GM10266 (cell line): Measurements from ENCODE around the gene ESR2.

Experiments used
- DNase-seq: peaks from one replicate; pipeline ENCODE4 v3.0.0; 2012; ENCODE audit errors: extremely low spot score
- TF ChIP-seq, protein P1 (sequence below): IDR thresholded peaks from 2 replicates; pipeline ENCODE4 v1.5.1; 2012; ENCODE audit warnings: mild to moderate bottlenecking, low read depth; ENCODE audit not compliant: control insufficient read depth, insufficient read depth; ENCODE audit errors: missing control alignments

Gene ESR2

DNA sequence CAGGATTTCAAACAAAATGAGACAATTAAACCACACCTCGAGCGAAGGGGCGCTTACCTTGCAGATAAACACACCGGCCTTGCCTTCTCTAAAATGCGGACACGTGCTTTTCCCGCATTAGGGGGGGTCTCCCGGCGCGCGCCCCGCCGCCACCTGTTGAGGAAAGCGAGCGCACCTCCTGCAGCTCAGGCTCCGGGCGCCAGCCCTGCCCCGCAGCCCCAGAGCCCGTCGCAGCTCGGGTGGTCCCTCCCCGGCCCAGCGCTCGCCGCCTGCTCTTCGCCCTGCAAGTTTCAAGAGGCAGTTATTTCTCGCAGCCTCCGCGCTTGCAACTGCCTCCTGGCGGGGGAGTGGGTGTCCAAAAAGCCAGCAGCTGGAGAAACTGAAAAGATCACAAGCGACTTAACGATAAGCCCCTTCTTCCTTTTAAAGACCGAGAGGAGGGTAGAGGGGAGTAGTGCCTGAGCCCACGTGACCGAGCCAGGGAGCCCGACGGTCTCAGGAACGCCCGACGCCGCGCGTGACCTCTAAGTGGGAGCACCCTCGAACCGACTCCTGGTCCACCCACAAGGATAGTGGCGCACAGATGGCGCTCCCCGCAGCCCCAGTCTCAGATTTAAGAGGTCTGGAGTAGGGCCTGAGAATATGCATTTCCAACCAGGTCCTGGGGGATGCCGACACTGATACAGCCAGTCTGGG lies at the start of gene ESR2:
Gene ESR2 (minus strand): TSS at position 396 of the 696 bp plus-strand sequence. CDS start 11,386 bp downstream, outside the sequence.
- TF ChIP-seq, protein P1, sequence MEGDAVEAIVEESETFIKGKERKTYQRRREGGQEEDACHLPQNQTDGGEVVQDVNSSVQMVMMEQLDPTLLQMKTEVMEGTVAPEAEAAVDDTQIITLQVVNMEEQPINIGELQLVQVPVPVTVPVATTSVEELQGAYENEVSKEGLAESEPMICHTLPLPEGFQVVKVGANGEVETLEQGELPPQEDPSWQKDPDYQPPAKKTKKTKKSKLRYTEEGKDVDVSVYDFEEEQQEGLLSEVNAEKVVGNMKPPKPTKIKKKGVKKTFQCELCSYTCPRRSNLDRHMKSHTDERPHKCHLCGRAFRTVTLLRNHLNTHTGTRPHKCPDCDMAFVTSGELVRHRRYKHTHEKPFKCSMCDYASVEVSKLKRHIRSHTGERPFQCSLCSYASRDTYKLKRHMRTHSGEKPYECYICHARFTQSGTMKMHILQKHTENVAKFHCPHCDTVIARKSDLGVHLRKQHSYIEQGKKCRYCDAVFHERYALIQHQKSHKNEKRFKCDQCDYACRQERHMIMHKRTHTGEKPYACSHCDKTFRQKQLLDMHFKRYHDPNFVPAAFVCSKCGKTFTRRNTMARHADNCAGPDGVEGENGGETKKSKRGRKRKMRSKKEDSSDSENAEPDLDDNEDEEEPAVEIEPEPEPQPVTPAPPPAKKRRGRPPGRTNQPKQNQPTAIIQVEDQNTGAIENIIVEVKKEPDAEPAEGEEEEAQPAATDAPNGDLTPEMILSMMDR = peak; percentile 16
- peak; percentile 46 for DNase-seq

DNA sequence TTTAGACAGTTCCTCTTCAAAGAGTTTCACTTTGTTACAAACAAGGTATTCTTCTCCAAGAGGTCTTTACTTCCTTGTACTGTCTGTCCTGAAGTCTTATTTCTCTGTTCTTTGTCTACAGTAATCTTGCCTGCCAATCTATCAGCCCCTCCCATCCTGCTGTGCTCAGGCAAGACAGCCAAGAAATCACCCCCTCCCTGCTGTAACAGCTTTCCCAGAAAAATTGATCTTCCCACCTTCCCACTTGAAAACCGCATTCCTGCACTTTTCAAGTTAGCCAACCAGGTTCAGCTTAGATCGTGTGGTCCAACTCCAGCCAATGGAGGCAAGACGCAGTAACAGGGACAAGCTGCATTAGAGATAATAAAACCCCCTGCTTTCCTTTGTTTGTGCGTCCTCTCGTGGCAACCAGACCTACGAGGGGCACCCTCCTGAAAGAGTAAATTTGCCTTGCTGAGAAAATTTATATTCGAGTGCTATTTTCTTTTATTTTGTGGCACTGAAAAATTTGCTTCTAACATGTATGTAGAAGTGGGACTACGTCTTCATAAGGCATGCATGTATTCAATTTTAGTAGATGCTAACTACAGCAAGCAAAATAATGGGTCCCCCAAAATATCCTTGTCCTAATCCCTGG lies 46.5 kb upstream of the ESR2 start:
- TF ChIP-seq, protein P1 = no peak
- DNase-seq = no peak

DNA sequence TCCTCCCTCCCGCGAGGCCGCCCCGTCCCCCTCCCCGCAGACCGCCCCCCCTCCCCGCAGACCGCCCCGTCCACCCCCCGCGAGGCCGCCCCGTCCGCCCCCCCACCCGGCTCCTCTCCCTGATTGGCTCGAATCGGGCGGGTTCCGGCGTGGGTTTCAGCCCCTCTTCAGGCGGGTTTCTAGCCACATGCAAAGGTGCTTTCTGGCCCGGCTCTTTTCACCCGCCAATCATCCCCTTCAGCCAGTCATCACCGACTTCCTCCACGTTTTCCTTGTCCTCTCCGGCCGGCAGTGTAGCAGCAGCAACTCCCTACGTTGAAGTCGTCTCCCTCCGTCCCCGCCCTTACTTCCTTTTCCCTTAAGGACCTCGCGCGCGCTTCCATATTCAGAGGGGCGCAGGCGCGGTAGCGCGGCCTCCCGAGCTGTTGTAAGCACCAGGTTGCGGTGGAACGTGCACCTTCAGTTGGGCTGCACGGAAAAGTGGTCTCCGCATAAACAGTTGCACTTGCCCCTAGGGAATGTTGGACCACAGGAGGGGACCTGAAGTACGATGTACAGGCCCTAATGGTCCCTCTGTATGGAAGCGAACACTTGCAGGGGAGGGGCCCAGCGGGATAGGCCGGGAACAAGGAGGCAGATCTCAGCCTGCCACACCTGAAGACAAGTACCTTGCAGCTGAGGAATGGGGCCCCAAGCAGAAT lies 44.6 kb upstream of the ESR2 start:
- DNase-seq = peak; percentile 97
- TF ChIP-seq, protein P1 = no peak

DNA sequence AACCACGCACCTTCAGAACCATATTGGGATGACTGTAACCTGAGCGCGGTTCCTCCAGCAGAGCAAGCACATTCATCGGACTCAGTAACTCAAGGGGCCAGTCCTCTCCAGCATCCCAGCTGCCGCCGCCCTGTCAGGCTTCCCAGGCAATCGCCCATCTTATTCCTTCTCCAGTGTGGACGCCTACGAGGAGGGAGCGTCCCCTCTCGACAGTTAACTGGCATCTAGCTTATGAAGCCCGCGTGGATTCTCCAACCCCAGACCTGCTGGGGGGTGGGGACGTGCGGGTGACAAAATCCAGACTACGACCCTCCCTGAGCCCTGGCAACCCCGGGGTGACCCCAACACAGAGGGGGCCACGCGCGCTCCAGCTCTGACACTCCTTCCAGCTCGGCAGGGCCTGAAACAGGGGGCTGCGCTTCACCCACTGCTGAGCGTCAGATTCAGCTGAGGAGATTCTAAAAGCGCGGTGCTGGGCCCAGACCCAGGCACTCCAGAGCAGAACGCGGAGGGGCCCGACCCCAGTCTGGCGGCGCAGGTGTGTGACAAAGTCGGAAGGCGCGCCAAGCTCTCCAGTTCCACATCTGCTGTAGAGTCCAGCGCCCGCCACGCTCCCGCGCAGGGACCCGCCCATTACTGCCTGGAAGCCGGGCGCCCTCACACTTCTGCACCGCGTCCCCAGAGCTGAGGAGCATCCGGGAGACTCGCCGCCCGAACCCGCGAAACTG lies 43.9 kb upstream of the ESR2 start:
- peak; percentile 29 for DNase-seq
- TF ChIP-seq, protein P1 = no peak

DNA sequence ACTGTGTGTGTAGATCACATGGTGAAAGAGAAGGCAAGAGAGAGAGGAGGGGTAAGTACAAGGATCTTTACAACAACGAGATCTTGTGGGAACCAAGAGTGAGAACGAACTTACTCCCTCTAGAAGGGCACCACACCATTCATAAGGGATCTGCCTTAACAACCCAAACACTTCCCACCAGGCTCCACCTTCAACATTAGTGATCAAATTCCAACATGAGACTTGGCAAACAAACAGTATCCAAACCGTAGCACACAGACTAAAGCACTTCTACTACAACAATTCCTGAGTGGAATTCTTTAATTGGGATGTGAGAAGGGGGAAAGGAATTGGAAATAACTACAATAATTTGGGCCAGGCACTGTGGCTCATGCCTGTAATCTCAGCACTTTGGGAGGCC lies 35.0 kb upstream of the ESR2 start:
- DNase-seq = no peak
- TF ChIP-seq, protein P1 = no peak

DNA sequence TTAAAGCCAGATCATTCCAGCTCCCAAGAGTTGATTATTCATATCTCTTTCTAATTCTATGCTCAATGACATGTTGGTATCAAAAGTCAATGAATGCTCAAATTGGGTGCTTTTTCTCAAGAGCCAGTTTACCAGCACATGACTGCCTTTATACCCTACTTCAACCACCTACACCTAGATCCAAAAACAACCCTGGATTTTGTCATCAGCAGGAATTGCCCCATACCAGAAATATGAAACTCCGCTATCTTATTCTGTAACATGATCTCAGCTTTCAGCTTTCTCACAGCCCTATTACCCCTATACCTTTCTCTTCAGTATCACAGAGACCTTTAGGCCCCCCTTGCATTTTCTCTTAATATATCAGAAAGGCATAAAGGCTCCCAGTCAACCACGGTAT lies 32.3 kb upstream of the ESR2 start:
- DNase-seq = no peak
- TF ChIP-seq, protein P1 = no peak
